RWPE1 (cell line): Measurements from ENCODE around the gene MACO1.
"Not testable (repeated sequence)": the region's sequence is repeated elsewhere in the genome, so short reads cannot be mapped to it uniquely, and the experiment has no call there.

Source experiments
- CTCF ChIA-PET: fragments of 350-600 bp; sonication (Branson Sonifier 250); formaldehyde crosslinking; extraction: SDS; loops from one replicate; lab custom pipeline; 2021; lab: Yijun Ruan, JAX
- POLR2A ChIA-PET: fragments of 400-600 bp; formaldehyde crosslinking; extraction: SDS; loops from one replicate; lab custom pipeline; 2020; ENCODE audit warnings: antibody characterized with exemption; ENCODE audit not compliant: low non-redundant PET; lab: Yijun Ruan, JAX
- DNase-seq: peaks from one replicate; pipeline ENCODE4 v3.0.0; 2012; ENCODE audit warnings: low spot score
- H3K27ac ChIP-seq: fragments of 450-650 bp; 2 replicates; pipeline ENCODE4 v1.5.1; 2017
- TF ChIP-seq, protein P1 (sequence below): fragments of 450-650 bp; conservative IDR thresholded peaks from 2 replicates; pipeline ENCODE4 v1.5.1; 2017; ENCODE audit warnings: low read depth, mild to moderate bottlenecking

Gene MACO1

DNA sequence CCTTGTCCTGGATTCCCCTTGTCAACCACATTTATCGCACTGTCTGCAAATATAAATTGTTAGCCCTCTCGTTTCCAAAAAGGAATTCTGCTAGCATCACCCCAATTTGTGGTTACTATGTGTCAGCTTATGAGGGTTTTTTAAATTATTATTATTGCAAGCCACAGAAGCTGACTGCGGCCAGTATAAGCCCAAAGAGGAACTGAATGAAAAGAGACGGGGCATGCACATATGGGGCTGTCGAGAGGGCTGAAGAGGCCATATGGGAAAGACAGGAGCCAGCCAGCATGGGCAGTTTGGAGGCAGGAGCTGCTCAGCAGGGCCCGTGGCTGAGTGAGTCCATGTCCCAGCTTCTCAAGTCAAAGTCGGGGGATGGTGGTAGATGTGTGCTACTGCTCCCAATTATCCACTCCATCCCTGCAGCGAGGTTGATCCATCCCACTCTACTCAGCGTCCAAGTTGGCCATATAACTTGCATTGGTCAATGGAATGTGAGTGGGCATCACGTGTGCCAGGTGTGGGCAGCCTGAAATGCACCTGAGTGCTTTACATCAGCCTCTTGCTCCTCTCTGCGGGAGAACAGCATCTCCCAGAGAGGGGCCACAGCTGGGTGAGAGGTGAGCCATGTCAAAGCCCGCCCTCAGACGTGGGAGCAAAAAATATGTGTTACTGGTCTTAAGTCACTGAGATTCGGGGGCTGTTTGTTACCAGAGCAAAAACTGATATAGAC is 75.1 kb downstream of the MACO1 start:
- no peak overlapping the region for H3K27ac ChIP-seq
- ChIA-PET POLR2A (no interaction called here), CTCF (no interaction called here)
- DNase-seq, result no peak
- TF ChIP-seq, protein P1, sequence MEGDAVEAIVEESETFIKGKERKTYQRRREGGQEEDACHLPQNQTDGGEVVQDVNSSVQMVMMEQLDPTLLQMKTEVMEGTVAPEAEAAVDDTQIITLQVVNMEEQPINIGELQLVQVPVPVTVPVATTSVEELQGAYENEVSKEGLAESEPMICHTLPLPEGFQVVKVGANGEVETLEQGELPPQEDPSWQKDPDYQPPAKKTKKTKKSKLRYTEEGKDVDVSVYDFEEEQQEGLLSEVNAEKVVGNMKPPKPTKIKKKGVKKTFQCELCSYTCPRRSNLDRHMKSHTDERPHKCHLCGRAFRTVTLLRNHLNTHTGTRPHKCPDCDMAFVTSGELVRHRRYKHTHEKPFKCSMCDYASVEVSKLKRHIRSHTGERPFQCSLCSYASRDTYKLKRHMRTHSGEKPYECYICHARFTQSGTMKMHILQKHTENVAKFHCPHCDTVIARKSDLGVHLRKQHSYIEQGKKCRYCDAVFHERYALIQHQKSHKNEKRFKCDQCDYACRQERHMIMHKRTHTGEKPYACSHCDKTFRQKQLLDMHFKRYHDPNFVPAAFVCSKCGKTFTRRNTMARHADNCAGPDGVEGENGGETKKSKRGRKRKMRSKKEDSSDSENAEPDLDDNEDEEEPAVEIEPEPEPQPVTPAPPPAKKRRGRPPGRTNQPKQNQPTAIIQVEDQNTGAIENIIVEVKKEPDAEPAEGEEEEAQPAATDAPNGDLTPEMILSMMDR, result no peak

- CTCF ChIA-PET, DNase-seq, POLR2A ChIA-PET, H3K27ac ChIP-seq: not testable (repeated sequence)
Observed at GRCh38 chr1:25506566-25507463, 76.1 kb downstream of the MACO1 start.

DNA sequence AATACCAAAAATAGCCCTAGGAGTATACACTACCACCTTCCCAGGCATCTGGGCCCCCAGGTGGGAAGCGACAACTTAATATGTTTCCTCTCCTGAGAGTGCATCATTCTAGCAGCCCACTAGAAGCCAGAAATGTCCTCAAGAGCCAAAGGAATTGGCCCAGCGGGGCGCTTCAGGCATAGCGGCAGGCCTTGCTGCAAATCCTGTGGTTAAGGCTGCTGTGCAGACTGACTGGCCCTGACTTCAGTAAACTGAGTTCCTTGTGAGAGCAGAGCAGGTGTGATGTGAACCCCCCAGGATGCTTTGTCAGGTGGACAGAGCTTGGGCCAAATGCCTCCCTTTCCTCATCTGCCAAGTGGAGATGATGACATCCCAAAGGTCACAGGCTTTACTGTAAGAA is 83.0 kb downstream of the MACO1 start:
- no peak for DNase-seq
- ChIA-PET CTCF (interaction anchor here (0.6 to 1.0 kb wide), 2 partner anchors 10 to 101 kb away, joined by 3 to 4 read pairs; no protein-coding TSS in a partner anchor), POLR2A (no interaction called here)
- TF ChIP-seq, protein P1, result no peak
- H3K27ac ChIP-seq, result no peak overlapping the region

- POLR2A ChIA-PET, result no interaction called here
- TF ChIP-seq, protein P1, result no peak
- CTCF ChIA-PET, result no interaction called here
- no peak overlapping the region for H3K27ac ChIP-seq
- no peak for DNase-seq
Observed at GRCh38 chr1:25515033-25515432, 84.3 kb downstream of the MACO1 start.

GRCh38 chr1:25516686-25517085 is 86.0 kb downstream of the MACO1 start:
- ChIA-PET CTCF (no interaction called here), POLR2A (interaction anchor here (0.6 kb wide), 1 partner anchor 110 kb away, joined by 3 read pairs; no protein-coding TSS in a partner anchor)
- TF ChIP-seq, protein P1, result no peak
- no peak overlapping the region for H3K27ac ChIP-seq
- DNase-seq, result no peak

DNA sequence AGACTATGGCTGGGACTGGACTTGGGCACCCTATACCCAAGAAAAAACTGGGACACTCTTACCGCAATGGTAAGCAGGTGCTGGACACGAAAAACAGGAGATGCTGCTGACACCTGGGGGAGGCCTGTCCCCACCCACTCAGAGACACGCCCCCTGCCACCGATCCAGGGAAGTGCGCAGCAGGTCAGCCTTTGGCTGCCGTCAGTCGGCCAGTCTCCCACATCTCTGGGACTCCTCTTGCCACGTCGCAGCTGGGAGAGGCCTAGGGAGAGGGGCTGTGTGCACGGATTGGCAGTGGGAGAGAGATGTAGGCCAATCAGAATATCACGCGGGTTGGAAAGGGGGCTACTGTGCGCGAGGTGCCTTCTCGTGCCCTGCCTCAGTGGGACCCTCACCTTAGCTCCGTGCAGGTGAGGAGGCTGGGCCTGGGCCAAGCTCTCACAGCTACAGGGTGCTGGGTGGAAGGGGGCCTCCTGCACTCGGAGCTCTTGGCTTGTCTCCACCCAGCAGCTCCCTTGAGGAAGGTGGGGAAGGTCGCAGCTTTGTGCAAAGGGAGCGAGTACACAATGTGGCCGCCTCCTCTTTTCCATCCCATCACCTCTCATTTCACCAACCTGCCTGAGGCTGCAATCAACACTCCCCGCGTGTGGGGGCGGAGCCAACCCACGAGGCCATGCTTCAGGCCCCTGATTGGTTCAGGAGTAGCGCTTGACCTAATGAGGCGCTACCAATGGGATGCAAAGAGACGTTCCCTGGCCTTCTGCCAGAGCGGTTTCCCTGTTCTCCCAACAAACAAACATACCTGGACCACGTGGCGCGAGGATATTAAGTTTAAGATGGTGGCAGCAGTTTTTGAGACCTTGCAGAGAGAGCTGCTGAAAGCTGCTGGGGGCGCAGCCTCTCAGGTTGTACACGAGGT is 87.0 kb downstream of the MACO1 start:
- no peak overlapping the region for H3K27ac ChIP-seq
- ChIA-PET CTCF (no interaction called here), POLR2A (no interaction called here)
- TF ChIP-seq, protein P1, result no peak
- no peak for DNase-seq
